NK-92 treated with Interleukin-12 subunit alpha and Interleukin-12 subunit beta, amount 100 ng/mL, for 24 hours (cell line): ENCODE measurements around the gene FARS2.

Experiments
- DNase-seq: peaks from one replicate; lab custom pipeline; 2025; lab: John Stamatoyannopoulos, UW

Gene FARS2

DNA sequence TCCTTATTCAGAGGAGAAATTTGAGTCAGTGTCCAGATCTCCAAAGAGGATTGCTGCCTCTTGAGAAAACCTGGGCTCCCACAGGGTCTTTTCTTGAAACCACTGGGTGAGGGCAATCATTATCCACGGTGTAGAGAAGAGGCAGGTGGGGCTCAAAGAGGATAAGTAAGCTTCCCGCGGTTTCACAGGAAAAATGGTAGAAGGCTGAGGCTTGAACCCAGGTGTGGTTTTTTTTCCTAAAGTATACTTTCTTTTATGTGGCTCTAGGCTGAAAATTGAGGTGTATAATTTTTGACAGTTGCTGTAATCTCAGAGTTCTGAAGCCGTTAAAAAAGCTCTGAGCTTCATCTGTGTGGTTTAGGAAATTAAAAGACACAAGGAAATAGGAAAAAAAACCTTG, 164.5 kb downstream of the FARS2 start:
- DNase-seq, result no peak

DNA sequence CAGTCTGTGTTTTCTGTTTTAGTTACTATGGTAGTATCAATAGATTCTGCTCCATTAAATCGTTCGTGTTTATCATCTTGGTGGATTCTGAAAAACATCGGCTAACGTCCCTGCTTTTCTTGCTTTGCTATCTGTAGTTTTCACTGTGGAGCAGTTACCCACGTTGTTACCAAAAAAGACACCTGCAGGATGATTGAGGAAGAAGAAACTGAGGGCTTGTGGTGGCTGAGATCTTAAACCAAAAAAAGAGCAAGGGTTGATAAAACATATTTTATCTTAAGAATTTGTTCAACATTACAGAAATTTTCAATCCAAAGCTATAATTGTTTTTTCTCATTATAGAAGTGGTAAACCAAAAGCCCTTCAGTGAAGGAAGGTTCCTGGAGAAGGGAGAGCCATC, 166.3 kb downstream of the FARS2 start:
- no peak for DNase-seq

DNA sequence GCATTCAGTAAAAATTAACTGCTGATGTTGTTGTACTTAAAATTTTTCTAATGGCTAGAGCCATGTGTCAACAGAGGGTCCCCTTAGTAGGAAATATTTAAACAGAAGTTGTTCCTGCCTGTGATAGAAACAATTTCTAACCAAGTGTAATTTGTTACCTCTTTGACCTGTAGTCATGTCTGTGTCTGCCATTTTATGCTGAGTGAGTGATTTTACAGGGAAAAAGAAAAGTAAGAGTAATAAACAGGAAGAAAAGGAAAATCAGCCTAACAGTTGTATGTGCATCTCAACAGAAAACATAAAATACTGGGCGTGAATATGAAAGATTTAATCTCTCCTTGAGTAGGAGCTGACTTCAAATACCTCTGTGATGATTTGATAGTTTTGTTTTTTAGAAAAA, 172.0 kb downstream of the FARS2 start:
- no peak for DNase-seq

DNA sequence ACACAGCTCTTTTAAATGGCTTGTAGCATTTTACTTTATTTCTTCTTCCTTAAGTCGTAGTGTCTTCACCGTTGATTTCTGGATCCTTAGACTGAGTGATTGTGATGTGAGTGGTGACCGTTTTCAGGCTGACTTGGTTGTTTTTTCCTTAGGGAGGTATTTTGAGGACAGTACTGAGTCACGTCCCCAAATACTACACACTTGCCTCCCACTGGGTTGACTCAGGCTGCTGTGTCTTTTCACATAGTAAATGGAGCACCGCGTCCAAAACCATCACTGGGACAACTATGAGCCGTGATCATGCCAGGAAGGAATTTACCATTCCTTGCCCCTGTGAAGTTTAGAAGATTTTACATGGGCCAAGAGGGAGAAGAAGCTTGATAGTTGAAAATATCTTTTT, 174.1 kb downstream of the FARS2 start:
- no peak for DNase-seq

DNA sequence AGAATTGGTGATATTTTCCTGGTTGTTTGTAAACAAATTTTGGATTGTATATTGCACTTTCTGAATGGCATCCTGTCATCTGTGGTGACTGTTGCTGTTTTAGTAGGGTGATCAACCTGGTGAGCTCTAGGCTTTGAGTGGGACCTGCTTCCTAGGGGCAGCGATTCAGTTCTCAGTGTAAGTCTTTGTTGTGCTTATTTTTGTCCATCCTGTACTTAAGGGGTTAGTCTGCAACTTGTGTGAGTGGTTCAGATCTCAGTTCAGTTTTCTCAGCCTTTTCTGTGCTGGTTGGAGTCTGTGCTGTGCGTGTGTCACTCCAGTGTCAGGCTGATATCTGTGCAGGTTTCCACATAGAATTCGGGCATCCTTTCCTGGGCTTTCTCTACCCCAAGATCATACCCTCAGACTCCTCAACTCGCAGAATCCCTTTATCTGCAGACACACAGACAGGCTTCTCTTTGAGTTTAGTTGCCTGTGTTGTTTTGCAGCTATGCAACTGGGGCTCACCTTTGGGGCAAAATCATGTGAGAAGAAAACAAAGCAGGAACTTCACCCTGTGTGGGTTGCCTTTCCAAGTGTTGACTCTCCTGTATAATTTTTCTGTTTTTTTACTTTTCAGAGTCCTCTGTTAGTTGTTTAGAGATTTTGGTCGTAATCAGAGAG, 177.7 kb downstream of the FARS2 start:
- no peak for DNase-seq

DNA sequence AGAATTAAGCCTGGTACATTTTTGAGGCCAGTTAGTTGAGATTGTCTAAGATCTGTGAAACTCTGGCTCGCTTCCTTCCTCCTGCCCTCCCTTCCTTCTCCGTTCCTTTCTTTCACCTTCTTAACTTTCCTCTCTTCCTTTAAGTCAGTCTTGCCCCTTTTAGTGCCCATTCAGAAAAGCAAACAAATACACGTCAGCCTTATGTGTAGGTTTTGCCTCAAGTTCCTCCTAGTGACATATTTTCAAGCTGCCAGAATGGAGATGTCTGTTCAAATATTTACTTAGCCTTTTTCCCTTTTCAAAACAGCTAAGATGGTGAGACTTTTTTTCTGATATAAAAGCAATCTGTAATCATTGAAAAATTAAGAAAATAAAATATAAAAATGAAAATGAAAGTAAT, 178.4 kb downstream of the FARS2 start:
- DNase-seq, result no peak

DNA sequence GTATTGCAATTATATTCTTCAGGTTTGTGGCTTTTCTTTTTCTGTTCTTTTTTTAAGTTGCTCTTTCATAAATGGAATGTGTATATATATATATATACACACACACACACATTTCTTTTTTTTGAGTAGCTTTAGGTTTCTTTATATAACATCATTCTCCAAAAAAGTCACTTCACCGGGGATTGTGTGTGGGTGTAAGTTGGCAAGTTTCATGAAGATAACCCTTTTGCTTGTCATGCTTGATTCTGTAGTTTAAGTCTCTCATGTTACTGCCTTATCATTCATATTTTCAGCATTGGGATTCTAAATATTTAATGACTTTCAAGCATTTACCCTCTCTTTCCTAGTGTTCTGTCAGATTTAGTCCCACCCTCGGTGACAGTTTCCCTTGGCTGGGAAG, 181.0 kb downstream of the FARS2 start:
- no peak for DNase-seq

DNA sequence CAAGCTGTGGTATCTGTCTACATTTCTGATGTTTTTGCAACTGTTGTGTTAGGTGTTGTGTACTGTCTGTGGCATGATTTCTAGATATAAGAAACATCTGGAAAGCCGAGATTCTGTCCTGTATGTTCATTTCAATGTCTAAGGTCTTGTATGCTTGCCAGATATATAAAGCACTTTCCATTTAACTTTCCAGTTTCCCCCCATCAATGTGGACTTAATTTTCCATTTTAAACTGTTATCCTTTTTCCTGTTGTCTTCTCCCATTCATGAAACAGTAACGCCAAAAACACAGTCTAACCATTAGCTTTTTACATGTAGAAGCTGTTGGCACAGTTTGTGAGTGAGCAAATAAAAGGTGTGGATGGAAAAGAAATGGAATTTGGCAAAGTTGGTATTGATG, 181.6 kb downstream of the FARS2 start:
- DNase-seq, result no peak

DNA sequence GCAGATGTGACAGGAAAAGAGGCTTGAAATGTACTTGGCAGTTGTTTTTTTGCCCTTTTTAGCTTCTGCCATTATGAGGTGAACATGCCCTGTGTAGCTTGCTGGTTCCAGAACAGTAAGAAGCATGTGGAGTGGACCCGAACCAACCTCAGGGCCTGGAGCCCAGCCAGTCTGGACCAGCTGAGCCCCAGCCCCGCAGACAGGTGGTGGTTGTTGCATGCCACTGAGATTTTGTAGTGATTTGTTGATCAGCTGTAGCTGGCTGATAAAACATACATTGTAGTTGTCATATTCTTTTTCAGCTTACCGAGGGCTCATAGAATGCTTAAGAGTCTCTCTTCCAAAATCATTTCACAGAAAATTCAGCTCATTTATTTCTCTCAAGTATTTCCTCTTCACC, 182.2 kb downstream of the FARS2 start:
- DNase-seq, result no peak

DNA sequence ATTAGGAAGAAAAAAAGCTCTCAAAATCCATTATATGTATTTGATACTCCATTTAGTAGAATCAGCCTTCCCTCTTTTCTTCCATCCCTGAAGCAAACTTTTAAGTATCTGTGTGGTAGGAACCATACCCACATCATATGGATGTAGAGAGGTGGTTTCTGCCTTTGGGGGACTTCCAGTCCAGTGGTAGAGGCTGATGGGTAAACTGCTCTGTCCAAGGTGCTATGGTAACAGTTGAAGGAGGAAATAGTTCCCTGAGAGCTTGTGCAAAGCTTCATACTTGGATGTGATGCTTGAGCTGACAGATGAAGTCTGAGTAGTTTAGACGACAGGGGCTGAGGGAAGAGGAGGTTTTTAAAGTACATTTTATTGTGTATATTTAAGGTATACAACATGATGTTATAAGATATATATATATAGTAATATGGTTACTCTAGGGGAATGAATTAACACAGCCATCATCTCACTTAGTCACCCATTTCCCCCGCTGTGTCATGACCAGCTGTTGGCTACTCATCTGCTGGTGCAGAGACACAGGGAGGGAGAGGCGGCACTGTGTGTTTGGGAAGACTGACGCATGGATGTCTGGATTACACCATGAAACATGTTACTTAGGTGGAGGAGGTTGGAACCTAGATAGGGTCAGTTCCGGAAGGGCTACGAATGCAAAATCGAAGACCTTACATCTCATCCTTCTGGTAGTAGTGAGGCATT, 185.2 kb downstream of the FARS2 start:
- DNase-seq, result no peak

DNA sequence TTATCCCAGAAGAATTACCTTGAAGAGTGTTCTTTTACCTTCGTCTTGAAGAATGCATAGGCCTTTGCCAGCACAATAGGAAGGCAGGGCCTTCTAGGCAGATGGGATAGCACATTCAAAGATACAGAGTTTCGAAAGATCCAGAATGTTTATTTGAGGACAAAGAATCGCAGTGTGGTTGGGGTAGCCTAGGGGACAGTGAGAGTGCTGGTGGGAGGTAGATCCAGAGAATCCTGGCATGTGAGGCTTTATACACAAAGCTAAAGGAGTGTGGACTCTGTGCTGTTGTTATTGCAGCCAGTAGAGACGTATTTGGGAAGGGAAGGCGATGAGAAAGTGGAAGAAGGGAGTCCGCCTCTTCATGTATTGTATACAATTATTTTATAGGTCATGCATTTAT, 186.6 kb downstream of the FARS2 start:
- DNase-seq, result no peak

DNA sequence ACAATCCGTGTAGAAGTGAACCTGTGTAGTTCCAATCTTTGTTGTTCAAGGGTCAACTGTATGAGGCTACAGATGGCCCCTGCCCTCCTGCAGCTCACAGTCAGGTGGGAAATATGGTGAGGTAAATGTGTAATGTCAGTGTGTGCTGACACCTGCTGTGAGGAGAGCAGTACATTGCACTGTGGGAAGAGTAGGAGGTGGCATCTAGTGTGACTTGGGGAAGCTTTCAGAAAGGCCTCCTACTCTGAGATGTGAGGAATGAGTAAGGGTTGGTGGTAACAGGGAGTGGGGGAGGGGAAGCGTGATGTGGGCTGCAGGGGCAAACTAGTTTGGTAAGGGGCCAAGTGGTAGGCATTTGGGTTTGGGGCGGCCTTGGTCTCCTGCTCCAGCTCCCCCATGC, 188.8 kb downstream of the FARS2 start:
- no peak for DNase-seq

DNA sequence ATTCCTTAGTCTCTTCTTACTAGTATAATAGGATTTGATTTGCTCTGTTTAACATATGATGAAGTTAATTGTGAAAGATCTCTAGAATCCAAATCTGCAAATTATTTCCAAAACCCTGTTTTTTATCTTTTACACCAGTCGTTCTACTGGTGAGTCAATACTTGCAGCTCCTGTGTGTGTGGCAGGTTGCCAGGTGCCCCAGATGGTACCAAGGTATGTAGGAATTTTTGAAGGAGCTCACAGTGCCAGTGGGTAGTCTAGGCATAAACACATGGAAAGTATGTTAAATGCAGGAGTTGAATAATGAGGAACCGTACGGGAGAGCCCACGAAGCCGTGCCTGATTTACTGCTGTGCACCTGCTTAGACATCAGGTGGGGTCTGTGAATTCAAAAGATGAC, 192.2 kb downstream of the FARS2 start:
- no peak for DNase-seq

DNA sequence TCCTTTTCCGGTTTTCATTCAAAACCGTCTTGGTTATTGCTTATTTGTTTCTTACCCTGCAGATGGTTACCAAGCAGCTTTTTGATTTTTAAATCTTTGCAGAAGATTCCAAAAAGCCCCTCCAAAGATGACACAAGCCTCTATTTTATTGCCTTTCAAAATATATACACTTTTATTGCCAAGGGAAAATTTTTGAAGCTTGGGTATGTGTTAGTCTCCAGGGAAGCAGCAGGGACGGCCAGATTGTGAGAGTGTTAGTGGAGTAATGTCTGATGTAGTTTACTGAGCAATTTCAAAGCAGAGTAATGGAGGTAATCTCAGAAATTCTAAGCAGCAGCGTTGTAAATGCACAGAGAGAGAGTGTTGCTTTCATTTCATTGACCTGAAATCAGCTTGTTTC, 193.8 kb downstream of the FARS2 start:
- DNase-seq, result no peak

DNA sequence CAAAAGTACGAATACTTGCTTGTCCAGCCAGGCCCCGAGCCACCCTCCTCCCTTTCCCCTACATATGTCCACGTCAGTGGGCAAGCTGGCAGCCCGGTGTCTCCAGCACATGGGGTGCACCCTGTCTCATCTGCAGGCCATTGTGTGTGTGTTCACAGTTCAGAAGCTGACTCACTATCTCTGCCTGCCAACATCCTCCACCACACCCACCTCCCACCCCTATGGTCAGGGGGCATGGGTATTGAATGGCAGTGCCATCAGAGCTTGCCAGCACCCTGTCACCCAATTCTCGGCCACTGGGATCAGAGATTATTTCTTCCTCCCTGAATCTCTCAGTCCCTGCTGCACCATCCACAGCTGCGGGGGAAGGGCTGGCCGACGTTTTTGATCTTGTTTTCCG, 195.7 kb downstream of the FARS2 start:
- no peak for DNase-seq

DNA sequence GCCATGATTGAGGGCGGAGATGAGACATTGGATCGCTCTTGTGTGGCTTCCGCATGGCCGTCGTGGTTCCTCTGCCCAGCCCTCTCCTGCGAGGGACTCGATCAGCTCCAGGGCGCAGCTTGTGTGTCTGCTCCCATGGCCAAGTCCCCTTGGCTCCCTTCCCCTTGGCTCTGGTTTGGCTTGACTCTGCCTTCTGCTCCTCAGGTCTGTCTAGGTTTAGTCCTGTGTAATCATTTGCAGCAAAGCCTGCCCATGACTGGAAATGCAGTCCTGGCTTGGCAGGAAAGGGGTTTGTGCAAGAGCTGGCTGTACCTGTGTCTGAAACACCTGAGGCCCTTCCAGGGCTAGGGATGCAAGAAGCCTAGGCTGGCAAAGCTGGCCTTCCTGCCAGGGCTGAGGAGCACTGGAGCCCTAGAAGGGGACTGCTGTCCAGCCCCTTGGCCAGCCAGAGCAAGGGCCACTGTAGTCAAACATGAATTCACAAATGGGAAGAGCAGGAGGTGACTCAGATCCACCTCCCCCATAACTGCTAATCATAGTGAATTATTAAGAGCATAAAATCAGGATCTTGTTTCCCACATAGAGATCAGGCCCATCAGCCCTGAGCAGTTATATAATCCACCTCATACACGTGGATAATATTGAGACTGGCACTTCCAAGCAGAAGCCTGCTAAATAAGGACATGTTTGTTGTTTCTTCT, 196.8 kb downstream of the FARS2 start:
- no peak for DNase-seq

DNA sequence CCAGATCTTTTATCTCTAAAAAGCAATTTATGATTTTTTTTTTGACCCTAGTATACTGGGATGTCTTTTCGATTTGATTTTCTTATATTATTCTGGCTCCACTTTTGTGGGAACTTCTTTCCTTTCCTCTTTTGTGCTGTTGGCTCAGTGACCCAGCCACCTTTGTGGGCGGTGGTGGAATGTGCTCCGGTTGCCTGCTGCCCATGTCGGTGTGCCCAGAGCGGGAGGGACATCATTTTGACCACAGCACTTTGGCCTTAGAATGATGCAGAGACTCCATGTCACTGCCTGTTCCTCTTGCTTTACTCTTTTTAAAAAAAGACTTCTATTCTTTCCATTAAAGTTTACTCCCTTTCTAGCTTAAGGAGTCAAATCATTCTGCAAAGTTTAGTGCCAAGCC, 198.0 kb downstream of the FARS2 start:
- no peak for DNase-seq

DNA sequence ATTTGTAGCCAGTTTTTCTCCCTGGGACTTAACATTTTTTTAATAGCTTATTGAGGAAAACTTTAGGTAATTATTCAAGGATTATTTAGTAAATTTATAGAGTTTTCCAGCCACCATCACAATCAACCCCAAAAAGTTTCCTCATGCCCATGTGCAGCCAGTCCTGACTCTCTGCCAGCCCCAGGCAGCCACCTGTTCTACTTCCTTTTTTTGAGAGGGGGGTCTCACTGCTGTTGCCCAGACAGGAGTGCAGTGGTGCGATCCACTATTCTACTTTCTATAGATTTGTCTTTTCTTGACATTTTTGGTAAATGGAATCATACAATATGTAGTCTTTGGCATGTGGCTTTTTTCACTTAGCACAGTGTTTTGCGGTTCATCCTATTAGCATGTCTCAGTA, 200.1 kb downstream of the FARS2 start:
- DNase-seq, result no peak

DNA sequence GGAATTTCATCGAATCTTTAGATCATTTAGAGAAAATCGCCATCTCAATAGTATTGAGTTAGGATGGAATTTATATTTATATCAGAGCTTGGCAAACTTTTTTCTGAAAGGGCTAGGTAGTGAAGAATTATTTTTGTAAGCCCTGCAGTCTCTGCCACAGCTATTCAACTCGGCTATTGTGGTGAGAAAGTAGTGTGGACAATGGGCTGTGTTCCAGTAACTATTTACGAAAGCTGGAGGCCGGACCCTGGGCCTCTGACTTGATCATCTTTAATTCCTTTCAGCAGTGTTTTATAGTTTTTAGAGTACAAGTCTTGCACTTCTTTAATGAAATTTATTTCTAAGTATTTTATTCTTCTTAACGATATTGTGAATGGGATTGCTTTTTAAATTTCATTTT, 201.5 kb downstream of the FARS2 start:
- DNase-seq, result no peak

DNA sequence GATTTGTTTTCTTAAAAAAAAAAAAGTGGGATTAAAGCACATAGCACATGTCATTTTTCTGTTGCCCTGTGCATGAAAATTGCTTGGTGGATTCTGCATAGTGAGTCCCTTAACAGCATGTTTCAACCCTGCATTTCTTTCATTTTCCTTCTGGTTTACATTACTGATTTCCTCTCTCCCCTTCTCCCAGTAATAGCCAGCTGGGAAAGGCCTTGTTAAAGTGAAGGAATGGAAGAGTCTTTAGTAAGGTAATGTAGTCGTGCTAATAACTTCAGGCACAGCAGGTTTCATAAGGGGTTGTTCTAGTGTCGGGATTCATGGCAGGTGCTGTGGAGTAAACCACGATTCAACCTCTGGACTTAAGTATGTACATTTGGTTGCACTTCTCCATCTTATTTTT, 202.4 kb downstream of the FARS2 start:
- no peak for DNase-seq

DNA sequence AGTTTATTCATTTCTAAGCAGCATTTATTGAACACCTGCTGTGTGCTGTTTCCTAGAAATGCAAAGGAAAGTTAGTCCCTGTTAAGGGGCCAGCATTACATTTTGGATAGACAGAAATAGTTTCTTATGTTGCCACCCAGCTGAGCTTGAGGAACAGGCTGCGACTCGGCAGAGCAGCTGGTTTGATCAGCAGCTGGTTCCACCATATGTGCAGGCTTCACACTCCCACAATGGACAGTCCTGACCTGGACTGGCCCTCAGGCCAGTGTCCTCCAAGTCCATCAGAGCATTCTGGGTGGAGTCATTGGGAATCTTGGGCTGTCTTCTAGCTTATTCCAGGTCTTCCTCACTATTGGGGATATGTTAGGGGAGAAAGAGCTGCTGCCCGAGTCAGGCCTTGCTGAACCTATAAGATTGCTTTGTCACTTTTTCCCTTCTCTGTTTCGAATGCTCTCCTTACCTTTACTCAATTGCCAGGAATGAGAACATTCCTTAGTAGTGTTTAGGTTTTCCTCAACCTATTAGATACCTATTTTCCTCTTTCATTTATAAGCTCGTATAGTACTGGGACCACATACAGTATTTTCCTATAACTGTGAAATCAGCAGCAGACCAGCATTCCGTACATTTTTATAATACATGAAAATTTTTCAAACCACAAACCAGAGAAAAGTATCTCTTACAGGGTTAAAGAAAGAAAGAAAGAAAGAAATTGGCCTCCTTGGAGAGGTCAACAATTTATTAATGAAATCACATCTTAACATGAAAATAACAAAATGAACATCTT, 203.0 kb downstream of the FARS2 start:
- DNase-seq, result no peak

DNA sequence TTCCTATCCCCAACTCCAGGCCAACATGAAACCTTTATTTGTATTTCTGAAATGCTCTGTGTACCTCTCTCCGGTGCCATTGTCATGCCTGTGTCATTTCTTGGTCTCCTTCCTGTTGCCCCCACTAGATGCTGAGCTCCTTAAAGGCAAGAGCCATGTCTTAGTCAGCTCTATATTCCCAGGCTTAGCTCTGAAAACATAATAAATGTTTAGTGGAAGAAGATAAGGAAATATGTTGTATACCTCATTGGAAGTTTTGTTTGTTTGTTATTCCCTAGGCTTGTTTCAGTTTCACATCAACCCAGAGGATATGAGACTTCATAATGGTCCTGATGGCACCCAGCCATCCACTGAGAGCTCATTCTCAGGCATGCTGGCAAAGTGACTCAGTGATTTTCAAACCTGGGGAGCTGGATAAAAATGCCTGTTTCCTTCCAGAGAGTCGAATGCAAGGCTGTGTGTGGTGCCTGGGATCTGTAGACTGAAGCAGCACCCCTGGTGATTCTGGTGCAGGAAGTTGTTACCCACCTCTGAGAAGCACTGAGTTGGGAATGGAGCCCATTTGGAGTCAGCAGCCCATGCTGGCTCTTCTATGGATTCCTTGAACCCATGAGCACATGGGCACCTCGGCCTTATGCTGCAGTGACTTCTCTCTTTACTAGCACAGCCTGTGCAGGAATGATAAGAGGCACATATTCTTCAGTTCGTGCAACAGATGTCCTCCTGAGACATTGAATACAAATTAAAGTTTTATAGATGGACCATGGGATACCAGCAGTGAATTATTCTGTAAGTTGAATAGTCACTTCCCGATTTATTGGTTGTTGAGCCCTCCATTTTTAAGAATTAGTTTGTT, 205.2 kb downstream of the FARS2 start:
- no peak for DNase-seq
